ENCODE measurements around the gene UBE2E1.

GRCh38 chr3:23916152-23916885, 110.6 kb downstream of the UBE2E1 start:
- TF ChIP-seq EZH2phosphoT487 (IDR thresholded peaks at IDR 0.05; ENCODE audit: insufficient read depth, low read depth) (no peak), EZH2 (IDR thresholded peaks at IDR 0.05; ENCODE audit: insufficient read depth, poor library complexity, severe bottlenecking) (no peak)

Measured in GM23248 (cell line).